ENCODE results near the gene FAM186B. TPM values are rescaled to one million over a fixed set of nuclear protein-coding genes. Genes with fewer than 3 reads are reported as not detected.

FAM186B gene
- total RNA-seq, 1 donor from 2014 or later: 0.65 TPM

- no peak overlapping the region for H3K4me3 ChIP-seq
- ATAC-seq: no peak
Observed at GRCh38 chr12:49542592-49543160, 62.8 kb downstream of the FAM186B start.

DNA sequence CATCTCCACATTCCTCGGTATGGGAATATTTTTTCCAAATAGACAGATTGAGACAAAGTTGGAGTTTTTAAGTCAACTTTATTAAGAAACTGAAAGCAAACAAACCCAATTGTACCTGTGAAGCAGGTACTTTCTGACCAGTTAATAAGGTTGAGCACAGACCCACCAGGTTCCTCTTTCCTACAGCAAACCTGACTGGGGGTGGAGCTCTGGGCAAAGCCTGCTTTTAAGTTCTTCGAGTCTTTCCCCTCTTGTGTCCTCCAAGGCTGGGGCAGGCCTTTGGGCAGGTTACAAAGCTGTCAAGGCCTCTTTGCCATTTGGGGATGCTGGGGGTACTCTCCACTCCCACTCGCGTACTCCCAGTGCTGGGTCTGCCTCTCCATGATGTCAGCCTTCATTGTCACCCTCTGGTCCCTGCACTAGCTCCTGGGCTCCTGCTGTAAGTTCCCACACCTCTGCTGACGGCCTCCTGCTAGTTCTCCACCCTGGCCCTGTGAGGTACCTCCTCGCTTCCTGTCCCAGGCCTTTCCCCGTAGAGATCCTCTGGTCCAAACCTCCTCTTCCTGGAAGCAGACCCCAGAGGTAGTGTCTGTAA lies 63.4 kb downstream of the FAM186B start:
- H3K36me3 ChIP-seq: no peaks in the 10 kb centered on the region
- H3K9me3 ChIP-seq: no peaks in the 10 kb centered on the region
- TF ChIP-seq, protein P1, sequence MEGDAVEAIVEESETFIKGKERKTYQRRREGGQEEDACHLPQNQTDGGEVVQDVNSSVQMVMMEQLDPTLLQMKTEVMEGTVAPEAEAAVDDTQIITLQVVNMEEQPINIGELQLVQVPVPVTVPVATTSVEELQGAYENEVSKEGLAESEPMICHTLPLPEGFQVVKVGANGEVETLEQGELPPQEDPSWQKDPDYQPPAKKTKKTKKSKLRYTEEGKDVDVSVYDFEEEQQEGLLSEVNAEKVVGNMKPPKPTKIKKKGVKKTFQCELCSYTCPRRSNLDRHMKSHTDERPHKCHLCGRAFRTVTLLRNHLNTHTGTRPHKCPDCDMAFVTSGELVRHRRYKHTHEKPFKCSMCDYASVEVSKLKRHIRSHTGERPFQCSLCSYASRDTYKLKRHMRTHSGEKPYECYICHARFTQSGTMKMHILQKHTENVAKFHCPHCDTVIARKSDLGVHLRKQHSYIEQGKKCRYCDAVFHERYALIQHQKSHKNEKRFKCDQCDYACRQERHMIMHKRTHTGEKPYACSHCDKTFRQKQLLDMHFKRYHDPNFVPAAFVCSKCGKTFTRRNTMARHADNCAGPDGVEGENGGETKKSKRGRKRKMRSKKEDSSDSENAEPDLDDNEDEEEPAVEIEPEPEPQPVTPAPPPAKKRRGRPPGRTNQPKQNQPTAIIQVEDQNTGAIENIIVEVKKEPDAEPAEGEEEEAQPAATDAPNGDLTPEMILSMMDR (IDR thresholded peaks at IDR 0.05): no peak
- no peak overlapping the region for H3K4me3 ChIP-seq
- no peak for DNase-seq
- H3K27ac ChIP-seq: no peak overlapping the region
- intact Hi-C loops (cut with DNase I): no loop called here
- H3K4me1 ChIP-seq: peaks cover 15% of the 10 kb centered on the region
- H3K27me3 ChIP-seq (ENCODE audit: low read depth): peaks cover 47% of the 10 kb centered on the region
- ATAC-seq: no peak

More at GRCh38 chr12:49542592-49543160, 62.8 kb downstream of the FAM186B start:
- H3K9me3 ChIP-seq: no peaks in the 10 kb centered on the region
- TF ChIP-seq, protein P1 (IDR thresholded peaks at IDR 0.05): no peak
- intact Hi-C loops (cut with DNase I): no loop called here
- peaks cover 9% of the 10 kb centered on the region for H3K4me1 ChIP-seq
- no peaks in the 10 kb centered on the region for H3K36me3 ChIP-seq
- peak; percentile 18 for DNase-seq
- H3K27me3 ChIP-seq (ENCODE audit: low read depth): peaks cover 47% of the 10 kb centered on the region
- no peak overlapping the region for H3K27ac ChIP-seq

DNA sequence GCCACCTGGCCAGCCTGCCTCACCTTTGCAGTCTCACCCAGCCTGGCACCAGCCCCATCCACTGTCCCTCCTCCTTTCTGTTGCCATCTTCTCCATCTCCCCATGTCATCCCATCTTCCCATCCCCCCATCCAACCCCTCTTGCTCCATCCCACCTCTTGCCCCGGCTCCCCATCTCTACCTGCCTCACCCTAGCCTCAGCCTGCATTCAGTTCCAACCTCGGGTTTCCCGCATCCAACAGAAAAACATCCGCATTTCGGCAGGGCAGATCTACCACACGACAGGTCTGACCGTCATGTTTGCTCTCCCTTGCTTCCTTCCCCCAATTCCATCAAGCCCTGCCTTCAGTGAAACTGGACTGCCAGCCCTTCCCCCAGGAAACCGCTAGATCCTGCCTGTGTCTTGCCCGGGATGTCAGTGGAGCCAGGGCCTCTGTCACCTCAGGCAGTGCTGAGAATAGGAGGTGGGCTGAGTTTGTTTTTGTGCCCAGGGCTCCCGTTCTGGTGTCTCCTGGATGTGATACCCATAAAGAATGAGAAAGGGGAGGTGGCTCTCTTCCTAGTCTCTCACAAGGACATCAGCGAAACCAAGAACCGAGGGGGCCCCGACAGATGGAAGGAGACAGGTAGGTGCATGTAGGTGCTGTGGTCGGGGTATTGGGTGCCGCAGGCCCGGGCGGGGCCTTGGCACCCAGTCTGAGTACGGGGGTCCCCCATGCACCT lies 64.1 kb downstream of the FAM186B start:
- H3K36me3 ChIP-seq: no peaks in the 10 kb centered on the region
- H3K27ac ChIP-seq: no peak overlapping the region
- peaks cover 16% of the 10 kb centered on the region for H3K4me1 ChIP-seq
- H3K9me3 ChIP-seq: no peaks in the 10 kb centered on the region
- no peak overlapping the region for H3K4me3 ChIP-seq
- peaks cover 46% of the 10 kb centered on the region for H3K27me3 ChIP-seq (ENCODE audit: low read depth)
- TF ChIP-seq, protein P1 (IDR thresholded peaks at IDR 0.05): no peak
- DNase-seq: no peak
- no peak for ATAC-seq
- intact Hi-C loops (cut with DNase I): no loop called here

- Histone ChIP-seq H3K27ac (no peak overlapping the region), H3K27me3 (ENCODE audit: low read depth) (peaks cover 52% of the 10 kb centered on the region), H3K36me3 (no peaks in the 10 kb centered on the region), H3K4me3 (no peak overlapping the region), H3K4me1 (peaks cover 16% of the 10 kb centered on the region), H3K9me3 (no peaks in the 10 kb centered on the region)
- intact Hi-C loops (cut with DNase I): no loop called here
- ATAC-seq (no peak), DNase-seq (no peak)
- TF ChIP-seq, protein P1 (IDR thresholded peaks at IDR 0.05): no peak
Observed at GRCh38 chr12:49540229-49541139, 65.0 kb downstream of the FAM186B start.

Measured in lower lobe of right lung (tissue), 2 donors.